ENCODE measurements around the gene SHTN1.

GRCh38 chr10:116988311-116988710 is 16.7 kb downstream of the SHTN1 start:
- TF ChIP-seq CTCF (IDR thresholded peaks at IDR 0.05) (no peak), POLR2A (IDR thresholded peaks at IDR 0.05) (no peak)
